HG02970 (cell line): Measurements from ENCODE around the gene PURA.
A peak's percentile ranks its signal among the peaks of the same experiment; 100 is the strongest.

ENCODE experiments used
- ATAC-seq: cut with Tn5 transposase; IDR thresholded peaks from one replicate; pipeline ENCODE4 v1.9.1; 2021; ENCODE audit warnings: mild to moderate bottlenecking, moderate library complexity, moderate number of reproducible peaks; ENCODE audit not compliant: unreplicated experiment, low FRiP score

PURA gene

DNA sequence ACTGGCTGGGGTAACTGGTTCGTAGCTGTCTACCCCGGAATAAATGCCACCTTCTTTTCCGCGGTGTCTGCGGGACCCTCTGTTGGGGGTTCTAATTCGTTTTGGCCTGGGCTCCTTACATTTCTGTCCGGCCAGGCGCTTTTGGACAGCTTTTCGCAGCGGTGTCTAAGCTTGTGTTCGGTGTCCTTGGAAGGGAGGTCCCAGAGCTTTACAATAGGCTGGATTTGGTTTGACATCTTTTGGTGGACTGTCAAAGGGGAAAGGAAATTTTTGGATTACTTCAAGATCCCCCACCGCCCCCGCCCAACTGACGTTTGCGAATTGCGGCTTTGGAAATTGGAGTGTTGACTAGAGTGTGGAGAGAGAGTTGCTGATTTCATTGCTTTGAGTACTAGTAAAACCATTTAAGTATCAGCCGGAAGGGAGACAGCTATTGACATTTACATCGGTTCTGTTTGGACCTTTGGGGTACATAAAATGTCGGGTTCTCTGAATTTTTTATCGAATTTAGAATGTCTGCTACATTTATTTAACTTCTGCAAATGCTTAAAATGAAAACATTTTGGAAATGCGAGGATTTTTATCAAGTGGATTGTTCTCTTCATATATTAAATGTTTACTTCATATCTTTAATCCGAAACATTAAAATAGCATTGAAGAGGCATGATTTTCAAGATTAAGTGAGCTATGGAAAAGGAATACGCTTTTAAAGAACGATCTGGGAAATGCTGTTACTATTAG, 4.7 kb upstream of the PURA start:
- no peak for ATAC-seq

DNA sequence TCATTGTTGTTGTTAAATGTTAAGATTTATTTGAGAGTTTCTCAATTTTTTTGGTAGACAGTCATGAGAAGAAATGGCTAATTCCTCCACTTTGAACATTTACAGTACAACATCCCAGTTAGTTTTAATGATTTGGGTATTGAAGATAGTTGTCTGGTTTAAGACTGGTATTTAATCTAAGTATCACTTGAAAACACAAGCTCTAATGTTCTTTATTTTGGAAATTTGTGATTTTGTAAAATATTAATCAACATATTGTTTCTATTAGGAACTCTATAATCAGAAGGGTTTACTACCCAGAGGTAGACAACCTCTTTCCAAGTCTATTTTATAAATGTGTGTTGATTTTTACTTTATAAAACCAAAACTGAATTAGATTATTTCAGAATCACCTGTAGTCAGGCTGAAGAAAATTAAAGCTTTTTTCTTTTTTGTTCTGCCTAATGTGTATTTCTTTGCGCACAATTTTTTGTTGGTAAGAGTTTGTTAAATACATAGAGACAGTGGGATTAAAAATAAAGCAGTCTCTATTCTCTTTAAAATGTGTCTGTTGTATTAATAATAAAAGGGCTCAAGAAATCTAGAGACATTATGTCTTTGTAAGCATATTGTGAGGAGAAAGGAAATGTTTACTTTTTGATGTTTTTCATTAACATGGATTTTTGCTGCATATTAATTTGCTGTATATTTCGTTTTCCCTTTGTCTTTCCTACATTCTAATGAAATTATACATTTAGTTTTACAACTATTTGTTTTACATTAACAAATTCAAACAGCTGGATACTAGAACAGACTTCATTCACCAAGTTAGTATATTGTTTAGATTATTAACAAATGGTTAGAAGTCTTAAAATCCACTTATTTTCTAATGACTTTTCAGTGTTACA, 3.9 kb upstream of the PURA start:
- no peak for ATAC-seq

GRCh38 chr5:140110646-140110957, 3.3 kb upstream of the PURA start:
- ATAC-seq = no peak

DNA sequence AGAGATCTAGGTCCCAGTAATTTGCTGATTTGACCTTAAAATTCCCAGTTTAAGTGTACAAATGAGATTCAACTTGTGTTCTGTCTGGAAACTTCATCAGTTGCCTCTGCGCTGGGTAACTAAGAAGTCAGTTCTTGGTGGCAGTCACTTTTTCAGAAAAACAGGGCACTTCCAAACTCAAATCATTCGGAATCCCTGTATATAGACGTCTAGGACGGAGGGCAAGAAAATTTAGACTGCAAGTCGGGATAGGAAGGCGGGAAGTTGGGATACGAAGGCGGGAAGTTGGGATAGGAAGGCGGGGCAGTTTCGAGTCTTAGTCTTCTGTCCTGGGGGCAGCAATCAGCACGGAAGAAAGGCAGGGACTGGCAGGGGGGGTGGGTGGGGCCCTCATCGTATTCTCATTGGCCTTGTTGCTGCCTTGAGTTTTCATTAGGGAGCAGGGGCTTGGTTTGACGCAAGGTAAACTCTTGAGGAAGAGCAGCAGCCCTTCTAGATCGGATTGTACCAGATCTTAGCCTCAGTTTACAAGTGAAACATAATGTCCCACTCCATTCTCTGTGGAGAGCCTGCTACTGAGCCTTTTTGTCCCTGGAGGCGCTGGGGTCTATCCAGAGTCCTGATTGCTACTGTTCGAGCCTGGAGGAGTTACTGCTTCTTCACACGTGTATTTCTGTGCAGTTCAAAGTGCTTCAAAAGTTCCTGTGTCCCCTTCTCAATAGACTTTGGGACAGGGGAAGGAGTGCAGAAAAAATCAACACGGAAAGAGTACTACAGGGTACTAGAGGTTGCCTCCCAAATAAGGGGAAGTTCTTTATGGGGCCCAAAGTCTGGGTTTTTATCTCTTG, 2.7 kb upstream of the PURA start:
- ATAC-seq = no peak

GRCh38 chr5:140111859-140112551, 1.9 kb upstream of the PURA start:
- no peak for ATAC-seq

- no peak for ATAC-seq
Observed at GRCh38 chr5:140112685-140113179, 1.2 kb upstream of the PURA start.

DNA sequence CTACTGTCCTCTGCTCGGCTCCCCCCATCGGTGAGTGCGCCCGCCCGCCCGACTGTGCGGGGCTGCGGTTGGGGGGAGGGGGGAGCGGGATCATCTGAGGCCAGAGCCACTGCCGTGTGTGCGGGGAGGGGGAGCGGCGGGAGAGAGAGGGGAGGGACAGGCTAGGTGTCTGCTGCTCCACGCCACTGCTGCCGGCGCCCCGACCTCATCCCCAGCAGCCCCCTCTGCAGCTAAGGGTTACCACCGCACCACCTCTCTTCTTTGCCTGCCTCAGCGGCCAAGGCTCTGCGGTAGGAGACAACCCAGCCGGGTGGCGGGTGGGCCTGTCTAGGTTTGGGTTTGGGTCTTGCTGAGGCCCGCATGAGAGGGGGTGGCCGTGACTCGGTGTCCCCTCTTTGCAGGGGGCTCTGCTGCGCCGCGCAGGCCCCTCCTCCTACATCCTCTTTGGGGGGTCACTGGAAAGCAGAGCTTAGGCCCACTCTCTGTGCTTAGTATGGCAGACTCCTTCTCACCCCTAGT, 670 bp upstream of the PURA start:
- no peak for ATAC-seq

- peak; percentile 31 for ATAC-seq
Observed at GRCh38 chr5:140114341-140115185, 654 bp downstream of the PURA start.

GRCh38 chr5:140115186-140115500, 1.2 kb downstream of the PURA start:
- no peak for ATAC-seq

- no peak for ATAC-seq
Observed at GRCh38 chr5:140116716-140117115, 2.8 kb downstream of the PURA start.

GRCh38 chr5:140117523-140117922, 3.6 kb downstream of the PURA start:
- ATAC-seq = no peak

GRCh38 chr5:140118302-140118936, 4.5 kb downstream of the PURA start:
- ATAC-seq = no peak

GRCh38 chr5:140125637-140126036, 11.7 kb downstream of the PURA start, which contains the start of gene IGIP:
IGIP (plus strand) TSS chr5:140125937; CDS start chr5:140128477, 2,540 bp downstream.
- ATAC-seq = no peak

DNA sequence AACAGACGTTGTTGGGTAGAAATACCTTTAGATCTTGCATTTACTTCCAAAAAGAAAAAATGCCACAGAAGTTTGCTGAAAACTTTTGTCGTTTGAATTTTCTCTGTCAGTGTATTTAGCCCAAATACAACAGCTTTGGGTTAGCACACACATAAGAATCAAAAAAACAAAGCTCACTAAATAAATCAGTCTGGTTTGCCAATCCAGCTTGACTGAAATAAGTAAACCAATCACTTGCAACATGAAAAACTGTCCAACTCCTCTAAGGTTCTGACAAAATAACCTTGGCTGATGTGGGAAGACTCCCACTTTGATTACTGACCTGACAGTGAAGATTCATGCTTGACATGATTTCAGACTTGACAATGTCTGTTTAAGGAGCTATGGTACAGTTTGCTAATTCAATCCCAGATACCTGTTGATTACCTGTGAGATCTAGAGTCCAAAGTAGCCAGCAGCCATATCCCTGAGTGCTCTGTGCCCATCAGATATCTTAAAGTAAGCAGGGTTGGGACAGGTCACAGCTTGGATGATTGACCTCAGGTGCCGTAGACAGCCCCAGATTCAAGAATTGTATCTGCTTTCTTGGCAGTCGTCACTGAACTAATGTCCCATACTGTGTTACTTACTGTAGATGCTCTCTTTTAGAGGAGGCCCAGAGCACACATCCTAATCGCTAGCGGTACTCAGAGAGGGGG, 12.6 kb downstream of the PURA start:
- ATAC-seq = no peak

DNA sequence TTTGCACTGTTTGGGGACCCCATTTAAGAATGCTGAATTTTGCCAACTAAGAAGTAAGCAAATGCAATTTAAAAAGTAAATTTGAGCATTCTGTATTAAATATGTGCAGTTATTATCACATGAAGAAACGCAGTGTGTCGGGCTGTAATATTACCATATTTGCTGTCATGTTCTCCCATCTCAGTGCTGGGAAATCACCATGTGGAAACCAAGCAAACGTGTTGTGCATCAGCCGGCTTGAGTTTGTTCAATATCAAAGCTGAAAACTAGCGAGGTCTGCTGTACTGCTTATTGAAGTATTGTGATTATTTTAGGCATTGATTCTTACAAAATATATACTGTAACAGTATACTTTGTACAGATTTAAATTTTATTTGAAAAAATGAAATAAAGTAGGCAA, 14.5 kb downstream of the PURA start:
- no peak for ATAC-seq

GRCh38 chr5:140130949-140131733, 17.2 kb downstream of the PURA start:
- ATAC-seq = no peak

DNA sequence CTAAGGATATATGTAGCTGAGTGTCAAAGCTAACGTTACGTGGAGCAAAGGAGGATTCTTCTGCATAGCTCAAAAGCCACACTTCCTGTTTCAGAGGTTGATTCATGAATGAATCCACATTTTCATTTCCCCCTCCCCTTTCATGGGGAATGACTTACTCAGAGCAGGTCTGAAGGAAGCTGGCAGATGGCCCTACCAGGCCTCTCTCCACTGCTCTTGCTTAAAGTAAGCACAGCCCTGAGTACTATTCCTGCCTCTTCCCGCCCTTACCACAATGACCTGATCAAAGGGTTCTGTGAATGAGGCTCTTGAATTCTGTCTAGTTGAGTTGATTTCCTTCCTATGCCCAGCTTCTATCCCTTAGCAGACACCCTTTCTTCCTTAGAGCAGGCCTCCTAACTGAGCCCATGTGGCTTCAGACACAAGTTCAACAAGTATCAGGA, 18.1 kb downstream of the PURA start:
- no peak for ATAC-seq
